Stimulated activated CD4-positive, alpha-beta T cell treated with anti-CD3 and anti-CD28 coated beads, Interleukin-15, amount 100 ng/mL, for 48 hours (primary cell): Measurements from ENCODE around the gene SLCO1A2.
"Not testable (repeated sequence)": the region's sequence is repeated elsewhere in the genome, so short reads cannot be mapped to it uniquely, and the experiment has no call there.

Experiments used
- DNase-seq, 2 donors: peaks; one replicate each; pipeline ENCODE4 v3.0.0-alpha.2; 2020; ENCODE audit warnings: low read depth in 2 of 2

Gene SLCO1A2

GRCh38 chr12:21334771-21335325 is at the start of gene SLCO1A2:
Gene SLCO1A2, minus strand, starts transcription at chr12:21334917. Its CDS starts 270 bp downstream, at chr12:21334647.
- no peak for DNase-seq

GRCh38 chr12:21384261-21384660 is 49.5 kb upstream of the SLCO1A2 start:
- no peak for DNase-seq

- DNase-seq = not testable (repeated sequence)
Measured at GRCh38 chr12:21381320-21381719, 46.6 kb upstream of the SLCO1A2 start.

GRCh38 chr12:21379218-21379617 is 44.5 kb upstream of the SLCO1A2 start:
- no peak for DNase-seq

- DNase-seq = no peak
Measured at GRCh38 chr12:21372602-21373001, 37.9 kb upstream of the SLCO1A2 start, which contains the start of gene IAPP. Gene IAPP, plus strand, starts transcription at chr12:21372902. Its CDS starts 450 bp downstream, at chr12:21373352.

GRCh38 chr12:21370845-21371449 is 36.2 kb upstream of the SLCO1A2 start:
- no peak for DNase-seq

GRCh38 chr12:21369141-21369980 is 34.6 kb upstream of the SLCO1A2 start:
- no peak for DNase-seq

- not testable (repeated sequence) for DNase-seq
Measured at GRCh38 chr12:21360632-21361031, 25.9 kb upstream of the SLCO1A2 start.

GRCh38 chr12:21354641-21355040 is 19.9 kb upstream of the SLCO1A2 start:
- no peak for DNase-seq

GRCh38 chr12:21353948-21354347 is 19.2 kb upstream of the SLCO1A2 start:
- DNase-seq = no peak

GRCh38 chr12:21353487-21353886 is 18.8 kb upstream of the SLCO1A2 start:
- DNase-seq = no peak

- no peak for DNase-seq
Measured at GRCh38 chr12:21350975-21351374, 16.3 kb upstream of the SLCO1A2 start.

GRCh38 chr12:21346542-21347205 is 12.0 kb upstream of the SLCO1A2 start:
- DNase-seq = no peak

- no peak for DNase-seq
Measured at GRCh38 chr12:21343636-21344035, 8.9 kb upstream of the SLCO1A2 start.

GRCh38 chr12:21341769-21342168 is 7.1 kb upstream of the SLCO1A2 start:
- no peak for DNase-seq

- DNase-seq = no peak
Measured at GRCh38 chr12:21340403-21340802, 5.7 kb upstream of the SLCO1A2 start.

GRCh38 chr12:21339921-21340320 is 5.2 kb upstream of the SLCO1A2 start:
- DNase-seq = no peak

- DNase-seq = no peak
Measured at GRCh38 chr12:21337959-21338744, 3.4 kb upstream of the SLCO1A2 start.

- DNase-seq = no peak
Measured at GRCh38 chr12:21337453-21337852, 2.7 kb upstream of the SLCO1A2 start.

- DNase-seq = no peak
Measured at GRCh38 chr12:21336656-21337055, 1.9 kb upstream of the SLCO1A2 start.

- no peak for DNase-seq
Measured at GRCh38 chr12:21330682-21331253, 3.9 kb downstream of the SLCO1A2 start.
